HG03097 (cell line): ENCODE measurements around the gene LCP2.
"Not testable (repeated sequence)": the region's sequence is repeated elsewhere in the genome, so short reads cannot be mapped to it uniquely, and the experiment has no call there.

Experiments used
- ATAC-seq: cut with Tn5 transposase; IDR thresholded peaks from one replicate; pipeline ENCODE4 v1.9.1; 2021; ENCODE audit not compliant: unreplicated experiment, low FRiP score

Gene LCP2

GRCh38 chr5:170252720-170253350 lies 44.7 kb downstream of the LCP2 start:
- no peak for ATAC-seq

DNA sequence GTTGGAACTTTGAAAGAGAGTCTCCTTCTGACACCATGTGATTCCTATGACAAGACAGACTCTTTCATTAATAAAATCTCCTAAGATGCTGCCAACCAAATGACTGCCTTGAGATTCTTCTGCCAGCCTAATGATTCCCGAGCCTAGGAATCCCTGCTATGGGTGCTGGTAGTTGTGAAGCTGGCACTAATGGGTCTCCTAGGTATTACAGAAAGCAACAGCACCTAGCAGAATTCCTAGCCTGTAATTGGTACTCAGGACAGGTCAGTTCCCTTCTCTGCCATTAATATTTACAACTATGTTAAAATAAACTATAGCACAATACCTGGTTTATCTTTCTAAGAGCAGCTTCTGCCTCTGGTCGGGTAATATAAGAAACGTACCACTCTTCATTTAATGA lies 45.5 kb downstream of the LCP2 start:
- ATAC-seq, result no peak

DNA sequence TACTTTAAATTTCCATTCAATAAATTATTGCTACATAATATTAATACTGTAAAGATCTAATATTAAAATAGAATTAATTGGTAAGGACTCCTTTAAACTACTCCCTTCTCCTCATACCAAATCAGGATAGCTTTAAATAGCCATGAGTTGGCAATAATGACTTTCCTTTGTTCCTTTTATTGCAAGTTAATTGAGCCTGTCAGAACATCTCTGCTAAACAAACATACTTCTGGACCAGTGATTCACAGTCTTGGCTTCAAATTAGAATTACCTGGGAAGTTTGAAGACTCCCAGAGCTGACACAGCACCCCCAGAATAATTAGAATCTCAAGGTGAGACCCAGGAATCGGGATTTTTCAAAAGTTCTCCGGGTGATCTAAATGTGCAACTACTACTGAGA lies 46.1 kb downstream of the LCP2 start:
- ATAC-seq, result no peak

DNA sequence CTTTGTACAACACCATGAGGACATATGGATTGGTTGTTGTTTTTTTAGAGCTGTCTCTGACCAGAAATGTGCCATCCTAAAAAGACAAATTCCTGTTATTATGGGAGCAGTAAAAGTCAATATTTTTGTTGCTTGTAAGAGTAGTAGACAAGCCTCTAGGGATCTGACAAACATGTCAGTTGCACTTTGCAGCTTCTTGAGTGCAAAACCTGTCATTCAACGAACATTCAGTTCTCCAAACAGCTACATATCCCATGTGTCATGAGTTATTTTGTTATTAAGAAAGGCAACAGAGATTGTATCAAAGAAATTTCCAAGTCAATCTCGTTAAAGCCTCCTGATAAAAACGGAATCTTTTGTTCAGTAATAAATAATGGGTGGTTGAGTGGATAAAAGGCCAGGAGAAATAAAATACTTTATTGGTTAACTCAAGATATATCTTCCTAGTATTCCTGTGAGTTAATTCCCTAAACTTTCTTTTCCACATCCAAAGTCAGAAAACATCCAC lies 46.7 kb downstream of the LCP2 start:
- ATAC-seq, result no peak

DNA sequence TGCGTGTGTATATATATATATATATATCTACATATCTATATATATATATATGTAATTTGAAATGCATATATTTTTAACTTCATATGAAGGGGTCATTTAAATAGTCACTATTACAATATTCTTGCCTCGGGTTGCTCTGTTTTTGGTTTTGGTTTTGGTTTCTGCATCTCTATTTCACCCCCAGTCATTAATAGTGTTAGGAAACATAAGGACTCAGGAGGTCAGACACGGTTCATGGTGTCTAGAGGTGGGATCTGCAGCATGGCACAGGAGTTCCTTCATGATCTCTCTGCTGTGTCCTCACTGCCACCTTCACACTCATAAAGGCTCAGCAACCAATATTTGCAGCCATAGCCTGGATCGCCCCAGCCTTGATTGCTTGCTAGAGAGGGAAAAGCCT lies 48.2 kb downstream of the LCP2 start:
- no peak for ATAC-seq

DNA sequence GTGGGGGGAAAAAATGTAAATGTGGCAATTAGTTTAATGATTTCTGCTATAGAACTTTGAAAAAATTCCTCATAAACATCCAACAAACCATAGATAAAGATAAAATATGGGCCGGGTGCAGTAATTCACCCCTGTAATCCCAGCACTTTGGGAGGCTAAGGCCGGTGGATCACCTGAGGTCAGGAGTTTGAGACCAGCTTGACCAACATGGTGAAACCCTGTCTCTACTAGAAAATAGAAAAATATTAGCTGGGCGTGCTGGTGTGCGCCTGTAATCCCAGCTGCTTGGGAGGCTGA lies 48.7 kb downstream of the LCP2 start:
- not testable (repeated sequence) for ATAC-seq

- no peak for ATAC-seq
Measured at GRCh38 chr5:170248172-170248930, 49.2 kb downstream of the LCP2 start.

GRCh38 chr5:170247363-170247762 lies 50.2 kb downstream of the LCP2 start:
- ATAC-seq, result no peak

DNA sequence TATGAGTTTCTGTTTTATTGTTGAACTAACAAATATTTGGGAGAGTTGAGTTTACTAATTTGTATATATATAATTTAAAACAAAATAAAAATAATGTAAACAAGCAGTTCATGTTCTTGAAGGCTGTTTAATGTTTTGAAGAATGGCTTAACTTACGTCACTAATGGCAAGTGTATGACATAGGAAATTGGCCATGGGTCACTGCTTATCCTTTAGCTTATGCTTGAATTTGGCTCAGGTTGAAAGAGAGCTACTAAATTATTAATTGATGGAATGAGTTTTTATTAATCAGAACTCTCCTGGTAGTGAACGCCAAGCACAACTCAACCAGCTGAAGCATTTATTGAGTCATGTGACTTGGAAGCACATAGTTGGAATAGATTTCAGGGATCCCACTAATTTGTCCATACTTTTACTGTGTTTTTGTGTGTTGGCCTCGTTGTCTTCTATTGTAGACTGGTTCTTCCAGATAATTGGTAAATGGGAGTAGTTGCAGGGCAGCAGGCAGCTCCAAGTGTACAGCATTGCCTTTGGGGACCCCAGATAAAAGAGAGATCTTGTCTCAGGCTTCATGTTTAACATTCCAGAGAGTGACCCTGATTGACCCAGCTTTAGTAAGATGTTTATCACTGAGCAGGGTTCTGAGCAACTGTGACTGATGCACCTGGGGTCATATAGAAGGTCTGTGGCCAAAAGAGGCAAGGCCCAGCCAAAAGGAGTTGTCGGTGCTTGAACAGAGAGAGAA lies 51.3 kb downstream of the LCP2 start:
- ATAC-seq, result no peak

DNA sequence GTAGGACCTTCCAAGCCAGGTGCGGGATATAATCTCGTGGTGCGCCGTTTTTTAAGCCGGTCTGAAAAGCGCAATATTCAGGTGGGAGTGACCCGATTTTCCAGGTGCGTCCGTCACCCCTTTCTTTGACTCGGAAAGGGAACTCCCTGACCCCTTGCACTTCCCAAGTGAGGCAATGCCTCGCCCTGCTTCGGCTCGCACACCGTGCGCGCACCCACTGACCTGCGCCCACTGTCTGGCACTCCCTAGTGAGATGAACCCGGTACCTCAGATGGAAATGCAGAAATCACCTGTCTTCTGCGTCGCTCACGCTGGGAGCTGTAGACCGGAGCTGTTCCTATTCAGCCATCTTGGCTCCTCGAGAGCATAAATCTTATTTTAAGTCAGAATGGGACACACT lies 52.1 kb downstream of the LCP2 start:
- ATAC-seq, result not testable (repeated sequence)

GRCh38 chr5:170238456-170239196 lies 59.0 kb downstream of the LCP2 start:
- no peak for ATAC-seq

GRCh38 chr5:170235876-170236864 lies 61.4 kb downstream of the LCP2 start:
- ATAC-seq, result no peak

- ATAC-seq, result no peak
Measured at GRCh38 chr5:170233358-170233892, 64.2 kb downstream of the LCP2 start.

- no peak for ATAC-seq
Measured at GRCh38 chr5:170232786-170233185, 64.8 kb downstream of the LCP2 start, which contains the start of gene C5orf58. C5orf58 (plus strand) TSS chr5:170232985; CDS start chr5:170234977, 1,992 bp downstream.

DNA sequence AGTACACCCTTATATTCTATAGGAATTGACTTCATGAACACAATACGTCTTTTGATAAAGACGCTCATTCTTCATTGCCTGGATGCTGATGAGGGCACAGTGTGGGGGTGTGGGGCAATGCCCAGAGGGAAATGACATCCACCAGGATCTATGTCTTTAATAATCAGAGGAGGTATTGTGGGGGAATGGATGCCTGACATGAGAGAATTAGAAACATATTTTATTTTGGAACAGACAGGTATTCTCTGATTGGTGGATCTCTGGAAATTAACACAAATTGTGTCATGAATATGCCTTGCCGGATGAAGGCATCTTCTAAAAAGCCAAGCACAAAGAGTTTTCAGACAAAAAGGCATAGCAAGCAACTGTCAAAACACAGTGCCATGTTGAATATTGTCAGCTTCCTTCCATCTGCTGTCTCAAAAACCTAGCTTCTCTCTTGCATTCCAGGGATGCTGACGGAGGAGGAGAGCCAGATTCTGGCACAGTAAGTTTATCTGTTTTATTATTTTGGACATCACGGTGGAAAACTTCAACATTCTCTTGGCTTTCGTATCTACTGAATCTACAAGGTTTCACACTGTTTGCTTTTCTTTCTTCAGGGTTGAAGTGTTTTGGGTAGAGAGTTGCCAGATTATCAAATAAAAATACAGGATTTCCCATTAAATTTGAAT lies 68.7 kb downstream of the LCP2 start:
- ATAC-seq, result no peak

- no peak for ATAC-seq
Measured at GRCh38 chr5:170226661-170227060, 70.9 kb downstream of the LCP2 start.

GRCh38 chr5:170226129-170226615 lies 71.4 kb downstream of the LCP2 start:
- ATAC-seq, result no peak

DNA sequence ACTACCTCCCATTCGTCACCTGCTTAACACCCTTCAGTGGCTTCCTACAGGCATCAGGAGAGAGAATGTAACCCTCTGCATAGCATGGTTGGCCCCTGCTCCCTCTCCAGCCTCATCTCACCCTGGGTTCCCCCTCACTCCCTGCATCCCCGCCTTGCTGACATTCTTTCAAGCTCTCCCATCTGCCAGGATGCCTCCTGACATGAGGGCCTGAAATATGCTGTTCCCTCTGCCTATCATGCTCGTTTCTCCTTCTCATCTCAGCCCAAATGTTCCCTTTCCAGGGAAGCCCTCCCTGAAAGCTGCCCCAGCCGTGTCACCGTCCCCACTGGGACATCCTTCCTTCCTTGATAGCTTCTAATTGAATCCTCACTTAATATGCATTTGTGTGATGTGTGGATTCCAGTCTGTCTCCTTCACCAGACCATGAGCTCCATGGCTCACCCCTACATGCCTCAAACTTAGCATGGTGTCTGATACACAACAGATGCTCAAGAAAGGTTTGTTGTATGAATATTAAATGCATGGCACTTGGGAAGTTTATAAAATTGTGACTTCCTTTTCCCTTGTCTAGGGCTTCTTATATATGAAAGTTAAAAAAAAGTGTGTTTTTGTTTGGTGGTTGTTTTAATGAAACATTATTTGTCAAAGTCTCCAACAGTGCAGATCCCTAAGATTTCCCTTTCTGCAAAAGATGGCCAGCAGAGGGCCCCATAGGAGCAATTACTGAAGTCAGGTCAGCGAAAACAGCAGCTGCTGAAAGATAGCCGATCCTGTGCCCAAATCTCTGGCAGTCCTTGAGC lies 72.0 kb downstream of the LCP2 start:
- ATAC-seq, result no peak
